Measurements from ENCODE around the gene SLC27A3.
"Not testable (repeated sequence)": the region's sequence is repeated elsewhere in the genome, so short reads cannot be mapped to it uniquely, and the experiment has no call there.

- not testable (repeated sequence) for TF ChIP-seq CTCF (IDR thresholded peaks at IDR 0.05; ENCODE audit: insufficient read depth, low read length, poor library complexity, severe bottlenecking); EZH2phosphoT487 (conservative IDR thresholded peaks at IDR 0.05; ENCODE audit: low read length)
Measured at GRCh38 chr1:153782648-153783047, 7.4 kb downstream of the SLC27A3 start.

All from SU-DHL-6 (cell line).